Measurements from ENCODE around the gene CARD8.
A peak's percentile ranks its signal among the peaks of the same experiment; 100 is the strongest.

The CARD8 gene

DNA sequence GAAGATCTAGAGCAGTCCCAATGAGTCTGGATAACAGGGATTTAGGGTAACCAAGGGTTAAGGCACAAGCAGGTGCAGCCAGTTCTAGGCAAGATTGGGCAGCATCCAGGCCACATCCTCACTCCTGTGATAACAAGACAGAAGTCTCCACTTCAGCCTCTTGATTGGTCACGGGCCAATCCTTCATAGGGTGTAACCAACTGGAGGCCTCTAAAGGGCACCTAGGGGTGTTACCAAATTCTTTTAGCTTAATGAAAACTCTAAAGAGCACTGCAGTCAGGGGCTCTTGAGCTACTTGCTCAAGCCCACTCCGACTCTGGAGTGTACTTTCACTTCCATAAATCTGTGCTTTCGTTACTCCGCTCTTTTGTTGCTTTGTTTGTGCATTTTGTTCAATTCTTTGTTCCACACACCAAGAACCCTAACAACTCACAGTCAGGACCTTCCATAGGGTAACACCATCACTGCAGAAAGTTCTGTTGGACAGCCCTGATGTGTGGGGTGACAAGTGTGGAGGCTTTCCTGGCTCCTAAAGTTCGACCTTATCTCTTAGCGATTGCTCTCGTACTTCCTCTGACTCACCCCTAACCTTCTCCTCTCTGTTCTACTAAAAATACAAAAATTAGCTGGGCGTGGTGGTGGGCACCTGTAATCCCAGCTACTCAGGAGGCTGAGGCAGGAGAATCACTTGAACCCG, 49.2 kb downstream of the CARD8 start:
- no peak for DNase-seq (ENCODE audit: low spot score)

DNA sequence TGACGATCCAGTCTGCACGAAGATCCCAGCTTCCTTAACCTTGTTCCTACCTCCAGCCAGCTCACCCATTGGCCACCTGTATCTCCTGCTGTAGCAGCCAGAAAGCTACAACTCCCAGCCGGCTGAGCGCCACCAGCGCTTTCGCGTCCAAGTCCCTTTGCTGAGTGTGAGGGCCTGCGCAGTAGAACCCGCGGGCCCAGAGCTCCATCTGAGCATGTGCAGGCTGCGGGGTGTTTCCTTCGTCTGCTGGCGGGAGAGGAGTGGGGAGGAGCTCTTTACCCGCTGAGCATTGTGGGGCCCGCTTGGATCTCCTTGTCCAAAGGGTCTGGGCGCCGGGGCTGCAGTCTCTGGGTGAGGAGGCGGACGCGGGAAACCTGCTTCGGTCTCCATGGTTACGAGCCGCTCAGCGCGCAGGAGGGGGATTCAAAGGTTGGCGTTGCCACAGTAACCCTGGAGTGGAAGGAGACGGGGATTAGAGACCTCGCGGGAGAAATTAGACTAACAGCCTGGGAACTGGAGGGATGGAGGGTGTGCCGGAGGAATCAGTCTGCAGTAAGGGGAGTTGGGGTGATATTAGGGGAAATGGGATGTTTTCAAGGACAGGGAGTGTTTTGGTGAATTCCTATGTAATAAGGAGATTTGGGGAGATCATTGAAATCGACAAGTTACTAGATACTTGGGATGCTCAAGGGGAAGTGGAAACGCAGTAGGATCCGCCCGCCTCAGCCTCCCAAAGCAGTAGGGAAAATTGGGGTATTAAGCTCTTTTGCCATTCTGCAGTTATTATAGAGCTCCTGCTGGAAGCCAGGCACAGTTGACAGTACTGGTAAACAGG, 51.7 kb downstream of the CARD8 start:
- peak; percentile 97 for DNase-seq (ENCODE audit: low spot score)

GRCh38 chr19:48203222-48203793, 52.4 kb downstream of the CARD8 start:
- no peak for DNase-seq (ENCODE audit: low spot score)

- DNase-seq (ENCODE audit: low spot score): no peak
Measured at GRCh38 chr19:48196933-48197665, 58.6 kb downstream of the CARD8 start.

DNA sequence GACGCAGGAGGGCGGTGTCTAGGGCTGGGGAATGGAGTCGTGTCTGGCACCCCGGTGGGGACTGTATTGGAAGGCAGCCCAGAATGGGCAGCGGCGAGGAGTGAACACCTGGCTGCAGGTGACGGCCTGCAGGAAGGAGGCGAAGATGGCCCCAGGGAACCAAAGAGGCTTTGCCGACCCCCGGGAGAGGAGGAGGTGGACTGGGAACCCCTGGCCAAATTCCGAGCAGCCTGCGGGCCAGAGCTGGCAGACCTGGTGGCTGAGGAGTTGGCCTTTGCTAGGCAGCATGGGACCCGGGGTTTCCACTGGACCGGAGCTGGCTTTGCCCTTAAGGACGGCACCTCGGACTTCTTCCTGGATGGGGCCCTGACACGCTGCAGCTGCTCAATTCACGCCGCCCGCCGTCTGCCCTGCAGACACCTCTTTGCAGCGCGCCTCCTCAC, 59.4 kb downstream of the CARD8 start:
- DNase-seq (ENCODE audit: low spot score): no peak

- no peak for DNase-seq (ENCODE audit: low spot score)
Measured at GRCh38 chr19:48194844-48195830, 60.6 kb downstream of the CARD8 start.

DNA sequence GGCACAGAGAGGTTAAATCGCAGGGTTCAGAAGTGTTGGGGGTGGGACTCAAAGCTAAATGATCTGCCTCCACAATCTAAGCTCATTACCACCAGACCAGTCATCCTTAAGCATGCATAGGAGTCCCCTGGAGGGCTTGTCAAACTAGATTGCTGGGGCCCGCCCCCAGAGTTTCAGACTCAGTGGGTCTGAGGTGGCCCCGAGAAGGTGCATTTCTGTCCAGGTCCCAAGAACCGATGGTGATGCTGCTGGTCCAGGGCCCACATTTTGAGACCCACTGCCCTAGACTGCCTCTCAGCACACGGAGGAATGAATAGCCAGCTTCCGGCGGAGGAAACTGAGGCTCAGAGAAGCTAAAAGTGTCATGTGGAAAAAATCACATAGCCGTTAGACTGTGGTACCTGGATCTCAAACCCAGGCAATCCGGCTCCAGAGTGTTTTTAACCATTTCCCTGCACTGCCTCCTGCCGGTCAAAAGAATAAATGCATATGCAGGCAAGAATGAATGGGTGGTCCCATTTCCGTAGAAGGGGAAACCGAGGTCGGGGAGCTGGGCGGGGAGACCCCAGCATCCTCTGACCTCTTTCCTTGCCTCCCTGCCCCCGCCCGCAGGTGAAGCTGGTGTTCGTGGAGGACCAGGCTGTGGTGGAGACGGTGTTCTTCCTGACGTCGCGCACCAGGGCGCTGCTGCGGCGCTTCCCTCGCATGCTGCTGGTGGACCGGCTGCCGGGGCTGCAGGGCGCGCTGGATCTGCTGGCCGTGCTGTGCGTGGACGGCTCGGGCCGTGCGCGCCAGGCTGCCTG, 61.5 kb downstream of the CARD8 start:
- DNase-seq (ENCODE audit: low spot score): no peak

GRCh38 chr19:48192750-48193149, 63.0 kb downstream of the CARD8 start:
- DNase-seq (ENCODE audit: low spot score): no peak

DNA sequence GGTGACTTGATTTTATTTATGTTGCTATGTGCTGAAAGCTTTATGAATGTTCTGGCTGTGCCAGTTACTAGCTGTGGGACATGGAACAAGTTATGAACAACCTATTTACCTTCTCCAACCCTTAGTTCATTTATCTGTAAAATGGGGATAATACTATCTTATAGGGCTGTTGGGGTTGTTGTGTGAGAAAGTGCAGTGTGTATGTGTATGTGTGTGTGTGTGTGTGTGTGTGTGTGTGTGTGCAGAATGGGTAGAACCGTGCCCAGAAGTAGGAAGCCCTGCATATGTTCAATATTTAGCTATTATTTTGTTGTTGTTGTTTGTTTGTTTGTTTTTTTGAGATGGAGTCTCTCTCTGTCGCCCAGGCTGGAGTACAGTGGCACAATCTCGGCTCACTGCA, 64.8 kb downstream of the CARD8 start:
- no peak for DNase-seq (ENCODE audit: low spot score)

DNA sequence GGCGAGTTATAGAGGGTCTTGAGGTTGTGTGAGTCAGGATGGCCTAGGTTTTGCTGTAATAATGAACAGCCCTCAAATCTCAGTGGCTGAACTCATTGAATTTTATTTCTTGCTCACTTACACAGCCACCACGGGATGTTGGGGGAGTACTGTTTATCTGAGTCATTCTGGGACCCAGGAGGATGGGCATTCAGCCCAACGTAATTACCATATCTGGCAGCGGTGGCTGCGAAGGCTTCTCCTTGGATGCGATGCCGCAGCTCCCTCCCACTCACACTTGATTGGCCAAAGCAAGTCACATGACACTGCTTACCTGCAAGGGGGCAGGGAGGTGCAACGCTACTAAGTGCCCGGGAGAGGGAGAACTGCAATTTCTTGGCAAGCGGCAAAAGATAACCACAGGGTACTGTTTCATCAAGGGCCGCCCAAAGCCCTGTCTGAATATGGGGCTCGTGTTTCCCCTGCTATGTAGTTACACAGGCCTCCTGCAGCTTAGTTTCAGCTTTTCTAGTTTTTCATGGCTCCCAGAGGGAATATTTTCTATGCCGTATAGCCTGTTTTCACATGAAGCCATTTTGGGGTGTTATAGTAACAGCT, 65.3 kb downstream of the CARD8 start:
- DNase-seq (ENCODE audit: low spot score): peak; percentile 86

DNA sequence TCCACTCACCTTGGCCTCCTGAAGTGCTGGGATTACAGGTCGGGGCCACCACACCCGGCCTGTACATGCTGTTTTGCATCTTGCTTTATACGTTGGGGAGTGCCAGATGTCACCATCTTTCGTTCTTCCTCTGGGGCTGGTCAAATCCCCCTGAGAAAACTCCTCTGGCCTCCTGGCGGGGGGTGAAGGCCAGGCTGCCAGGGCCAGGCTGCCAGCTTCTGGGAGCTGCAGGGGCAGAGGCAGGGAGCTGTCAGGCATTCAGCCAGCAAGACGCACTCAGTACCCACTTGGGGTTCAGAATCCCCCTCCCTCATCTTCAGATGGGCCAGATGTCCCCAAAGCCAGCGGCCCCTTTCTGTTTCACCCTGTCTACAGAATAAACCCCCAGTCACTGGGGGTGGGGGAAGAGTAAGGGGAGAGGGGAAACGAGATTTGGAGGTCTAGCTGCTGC, 69.1 kb downstream of the CARD8 start:
- DNase-seq (ENCODE audit: low spot score): no peak

DNA sequence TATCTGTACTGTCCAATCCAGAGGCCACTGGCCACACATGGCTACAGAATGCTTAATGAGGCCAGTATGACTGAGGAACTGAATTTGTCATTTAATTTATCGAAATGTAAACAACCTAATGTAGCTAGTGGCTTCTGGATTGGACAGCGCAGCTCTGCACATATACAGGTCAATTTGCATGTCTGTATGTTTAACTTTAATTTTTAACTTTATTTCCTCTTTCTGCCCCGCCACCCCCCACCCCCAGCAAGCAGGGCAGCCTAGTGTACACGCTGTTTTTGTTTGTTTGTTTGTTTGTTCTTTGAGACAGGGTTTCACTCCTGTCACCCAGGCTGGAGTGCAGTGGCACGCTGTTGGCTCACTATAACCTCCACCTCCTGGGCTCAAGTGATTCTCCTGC, 69.7 kb downstream of the CARD8 start:
- DNase-seq (ENCODE audit: low spot score): no peak

- DNase-seq (ENCODE audit: low spot score): no peak
Measured at GRCh38 chr19:48183356-48183755, 72.4 kb downstream of the CARD8 start.

- DNase-seq (ENCODE audit: low spot score): no peak
Measured at GRCh38 chr19:48182434-48182833, 73.3 kb downstream of the CARD8 start.

DNA sequence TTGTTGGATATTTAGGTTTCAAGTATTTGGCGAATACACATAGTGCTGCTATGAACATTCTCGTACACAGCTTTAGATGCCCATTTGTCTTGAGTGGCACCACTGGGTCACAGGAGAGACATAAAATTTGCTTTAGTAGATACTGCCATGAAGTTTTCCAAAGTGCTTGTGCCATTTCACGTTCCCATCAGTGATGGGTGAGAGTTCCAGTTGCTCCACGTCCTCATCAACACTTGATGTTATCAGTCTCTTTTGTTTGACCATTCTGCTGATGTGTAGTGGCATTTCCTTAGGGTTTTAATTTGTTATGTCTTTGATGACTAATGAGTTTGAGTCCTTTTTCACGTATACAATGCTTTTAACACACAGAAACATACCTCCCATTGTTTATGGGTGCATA, 74.2 kb downstream of the CARD8 start:
- DNase-seq (ENCODE audit: low spot score): no peak

- no peak for DNase-seq (ENCODE audit: low spot score)
Measured at GRCh38 chr19:48176226-48176625, 79.5 kb downstream of the CARD8 start.

- DNase-seq (ENCODE audit: low spot score): no peak
Measured at GRCh38 chr19:48175578-48175977, 80.1 kb downstream of the CARD8 start.

DNA sequence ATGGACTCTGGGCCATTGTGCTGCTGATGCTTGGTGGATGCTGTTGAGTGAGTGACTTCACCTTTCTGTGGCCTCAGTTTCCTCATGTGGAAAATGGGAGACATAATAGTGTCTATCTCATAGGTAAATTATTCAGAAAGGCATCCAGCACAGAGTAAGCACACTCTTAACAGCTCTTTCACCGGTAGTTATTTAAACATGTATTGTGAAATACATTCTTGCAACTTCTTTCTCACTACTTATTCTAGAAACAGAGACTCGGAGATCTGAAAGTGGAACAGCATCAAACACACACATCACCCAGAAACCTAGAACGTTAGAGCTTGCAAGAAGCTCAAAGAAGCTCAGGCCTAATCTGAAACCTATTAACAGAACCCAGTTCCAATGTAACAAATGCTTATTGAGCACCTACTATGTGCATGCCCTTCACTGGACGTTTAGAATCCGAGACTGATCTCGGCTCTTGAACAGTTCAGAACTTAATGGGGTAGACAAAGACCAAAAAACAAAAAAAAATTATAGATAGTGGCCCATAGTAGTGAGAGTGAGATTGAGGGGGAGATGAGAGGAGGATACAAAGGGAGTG, 81.2 kb downstream of the CARD8 start:
- DNase-seq (ENCODE audit: low spot score): no peak

GRCh38 chr19:48171710-48172109, 84.0 kb downstream of the CARD8 start:
- DNase-seq (ENCODE audit: low spot score): no peak
